Left lung (tissue), 10 donors: ENCODE results near the gene OXNAD1. TPM values are rescaled to one million over a fixed set of nuclear protein-coding genes. Genes with fewer than 3 reads are reported as not detected.

Experiments
- ATAC-seq: fragments of 200-7000 bp; cut with Tn5 transposase; one replicate; pipeline ENCODE4 v1.9.1; 2020; ENCODE audit warnings: moderate library complexity
- DNase-seq, 4 donors: peaks; one replicate each; pipeline ENCODE4 v3.0.0-alpha.2; 2013 to 2020
- H3K27ac ChIP-seq, 2 donors: fragments of 200-600 bp; sonication (generic) in 1 of 2; one replicate each; pipeline versions ENCODE4 v1.5.0 to v1.8.0; 2020 to 2021
- H3K27me3 ChIP-seq, 2 donors: fragments of 200-600 bp; sonication (generic) in 1 of 2; one replicate each; pipeline versions ENCODE4 v1.5.0 to v1.8.0; 2020 to 2021
- H3K36me3 ChIP-seq, 2 donors: fragments of 200-600 bp; sonication (generic) in 1 of 2; one replicate each; pipeline versions ENCODE4 v1.5.0 to v1.8.0; 2020 to 2021
- H3K4me1 ChIP-seq, 2 donors: fragments of 200-600 bp; one replicate each; pipeline ENCODE4 v1.8.0; 2021
- H3K4me3 ChIP-seq, 2 donors: fragments of 200-600 bp; sonication (generic) in 1 of 2; one replicate each; pipeline versions ENCODE4 v1.5.0 to v1.8.0; 2020 to 2021; ENCODE audit warnings: mild to moderate bottlenecking in 1 of 2
- H3K9me3 ChIP-seq, 2 donors: fragments of 200-600 bp; sonication (generic) in 1 of 2; one replicate each; pipeline versions ENCODE4 v1.5.0 to v1.8.0; 2020 to 2021
- CTCF ChIP-seq, 2 donors: fragments of 200-600 bp; sonication (generic) in 1 of 2; IDR thresholded peaks; one replicate each; pipeline versions ENCODE4 v1.5.0 to v1.8.0; 2021; ENCODE audit warnings: antibody characterized with exemption in 2 of 2
- intact Hi-C, 2 donors: fragments of 100-400 bp; cut with DNase I; formaldehyde crosslinking; loops; one replicate each; pipeline versions ENCODE4 v1.11.2 to v1.14.2; 2022
- polyA plus RNA-seq, 6 donors: library from polyadenylated mRNA; unstranded; fragments of 120-200 nt; gene quantifications; one replicate each; pipeline ENCODE4 v1.2.1, GENCODE V29; 2013; ENCODE audit not compliant: insufficient read length in 6 of 6
- total RNA-seq, 2 donors: library from RNA; stranded (reverse); fragmentation: NEBNext Ultra II Directional; extraction: Animal tissue kit (Norgen Biotek cat#: 25700); gene quantifications; one replicate each; pipeline ENCODE4 v1.2.1, GENCODE V29; 2021
- donor health status: DM: no; HTN: yes; CAD: no.
- donor health status: DM: no; HTN: no; CAD: no.

The OXNAD1 gene
- total and polyA plus RNA-seq, 8 donors: 8.4 to 14.3 (median 11.9) TPM

- ATAC-seq: no peak
- no peak for TF ChIP-seq CTCF (IDR thresholded peaks at IDR 0.05)
- H3K27me3 ChIP-seq: no peaks in the 10 kb centered on the region
- peaks cover 7 to 14% of the 10 kb centered on the region in 2 donors for H3K4me1 ChIP-seq
- intact Hi-C loops: no loop called here
- H3K9me3 ChIP-seq: peaks cover 0 to 7% of the 10 kb centered on the region in 2 donors
- no peak overlapping the region for H3K4me3 ChIP-seq
- H3K36me3 ChIP-seq: peaks cover 0 to 29% of the 10 kb centered on the region in 2 donors
- DNase-seq: no peak
- H3K27ac ChIP-seq: no peak overlapping the region
Measured at GRCh38 chr3:16295298-16295890, 30.4 kb downstream of the OXNAD1 start.

- H3K4me3 ChIP-seq: no peak overlapping the region
- intact Hi-C loops: no loop called here
- peaks cover 0 to 7% of the 10 kb centered on the region in 2 donors for H3K4me1 ChIP-seq
- no peak overlapping the region for H3K27ac ChIP-seq
- ATAC-seq: no peak
- no peak for DNase-seq
- H3K36me3 ChIP-seq: peaks cover 0 to 29% of the 10 kb centered on the region in 2 donors
- no peaks in the 10 kb centered on the region for H3K27me3 ChIP-seq
- H3K9me3 ChIP-seq: peaks cover 0 to 7% of the 10 kb centered on the region in 2 donors
- no peak for TF ChIP-seq CTCF (IDR thresholded peaks at IDR 0.05)
Measured at GRCh38 chr3:16297997-16298885, 33.2 kb downstream of the OXNAD1 start.

- no peak overlapping the region for H3K27ac ChIP-seq
- DNase-seq: no peak
- no peak for ATAC-seq
- H3K36me3 ChIP-seq: peaks cover 0 to 26% of the 10 kb centered on the region in 2 donors
- no peak overlapping the region for H3K4me3 ChIP-seq
- H3K9me3 ChIP-seq: peaks cover 0 to under 1% of the 10 kb centered on the region in 2 donors
- intact Hi-C loops: no loop called here
- TF ChIP-seq CTCF (IDR thresholded peaks at IDR 0.05): no peak
- no peaks in the 10 kb centered on the region for H3K27me3 ChIP-seq
- H3K4me1 ChIP-seq: peaks cover 0 to 7% of the 10 kb centered on the region in 2 donors
Measured at GRCh38 chr3:16298891-16299290, 33.9 kb downstream of the OXNAD1 start.

GRCh38 chr3:16299746-16300145 lies 34.7 kb downstream of the OXNAD1 start:
- no peak overlapping the region for H3K4me3 ChIP-seq
- intact Hi-C loops: no loop called here
- no peaks in the 10 kb centered on the region for H3K27me3 ChIP-seq
- DNase-seq (no peak), ATAC-seq (no peak)
- no peaks in the 10 kb centered on the region for H3K9me3 ChIP-seq
- H3K27ac ChIP-seq: no peak overlapping the region
- peaks cover 0 to 7% of the 10 kb centered on the region in 2 donors for H3K4me1 ChIP-seq
- TF ChIP-seq CTCF (IDR thresholded peaks at IDR 0.05): no peak
- H3K36me3 ChIP-seq: peaks cover 0 to 27% of the 10 kb centered on the region in 2 donors

- Histone ChIP-seq H3K36me3 (peaks cover 0 to 27% of the 10 kb centered on the region in 2 donors), H3K27ac (peak overlapping the region in 1 of 2 donors; percentile 72), H3K27me3 (no peaks in the 10 kb centered on the region), H3K9me3 (no peaks in the 10 kb centered on the region), H3K4me3 (no peak overlapping the region), H3K4me1 (peaks cover 0 to 7% of the 10 kb centered on the region in 2 donors)
- no peak for ATAC-seq
- DNase-seq: no peak
- intact Hi-C loops: no loop called here
- no peak for TF ChIP-seq CTCF (IDR thresholded peaks at IDR 0.05)
Measured at GRCh38 chr3:16300307-16300706, 35.3 kb downstream of the OXNAD1 start.
